Lung (tissue), 12 donors: ENCODE results near the gene SKP1. TPM values are rescaled to one million over a fixed set of nuclear protein-coding genes. Genes with fewer than 3 reads are reported as not detected.

Experiments
- ATAC-seq: fragments of 200-7000 bp; cut with Tn5 transposase; one replicate; pipeline ENCODE4 v1.9.1; 2020; ENCODE audit warnings: moderate number of reproducible peaks; ENCODE audit not compliant: insufficient read depth, low FRiP score
- DNase-seq, 3 donors: peaks; one replicate each; pipeline ENCODE4 v3.0.0-alpha.2; 2013 to 2017
- H3K27ac ChIP-seq, 2 donors: one replicate each; pipeline ENCODE4 v1.5.1; 2013; ENCODE audit warnings: mild to moderate bottlenecking in 2 of 2, moderate library complexity in 2 of 2, control low read depth in 1 of 2, inconsistent platforms in 1 of 2, low read depth in 1 of 2, low read length in 1 of 2
- H3K27me3 ChIP-seq, 3 donors: one replicate each; pipeline ENCODE4 v1.5.1; 2013; ENCODE audit warnings: low read length in 2 of 3; ENCODE audit not compliant: control insufficient read depth in 3 of 3, insufficient read depth in 3 of 3
- H3K36me3 ChIP-seq, 4 donors: one replicate each; pipeline ENCODE4 v1.5.1; 2013; ENCODE audit warnings: low read length in 4 of 4, mild to moderate bottlenecking in 1 of 4, moderate library complexity in 1 of 4; ENCODE audit not compliant: control insufficient read depth in 4 of 4, insufficient read depth in 4 of 4
- H3K4me1 ChIP-seq, 5 donors: one replicate each; pipeline ENCODE4 v1.5.1; 2013; ENCODE audit warnings: low read length in 5 of 5, mild to moderate bottlenecking in 2 of 5, moderate library complexity in 1 of 5; ENCODE audit not compliant: control insufficient read depth in 5 of 5, insufficient read depth in 5 of 5
- H3K4me3 ChIP-seq: one replicate; pipeline ENCODE4 v1.5.1; 2013; ENCODE audit warnings: mild to moderate bottlenecking, control low read depth, moderate library complexity
- H3K9ac ChIP-seq, 2 donors: one replicate each; pipeline ENCODE4 v1.5.1; 2013; ENCODE audit warnings: low read length in 2 of 2, control low read depth in 1 of 2; ENCODE audit not compliant: insufficient read depth in 1 of 2
- H3K9me3 ChIP-seq, 4 donors: one replicate each; pipeline ENCODE4 v1.5.1; 2013; ENCODE audit warnings: low read length in 3 of 4, mild to moderate bottlenecking in 1 of 4, moderate library complexity in 1 of 4; ENCODE audit not compliant: control insufficient read depth in 4 of 4, insufficient read depth in 3 of 4
- WGBS, 2 donors: extraction: QIAGEN DNeasy Blood & Tissue Kit; methylation state at CpG; one replicate each; pipeline ENCODE4 v1.1.7; 2013; 5-methylcytosine and 5-hydroxymethylcytosine counted together
- polyA plus RNA-seq, 2 donors: library from polyadenylated mRNA; stranded (reverse); fragments of 200-250 nt; gene quantifications; one replicate each; pipeline ENCODE4 v1.2.1, GENCODE V29; 2013
- total RNA-seq, 2 donors: library from RNA; depleted of rRNA in 1 of 2; stranded (reverse); fragments of >200 nt in 1 of 2; gene quantifications; one replicate each; pipeline ENCODE4 v1.2.1, GENCODE V29; 2014 to 2021
- TF ChIP-seq, protein P1 (sequence below): IDR thresholded peaks from 2 replicates; pipeline ENCODE4 v1.5.1; 2012; ENCODE audit warnings: mild to moderate bottlenecking; ENCODE audit errors: control extremely low read depth, extremely low read depth
- donor health status: control.
- donor health status: control.
- donor health status: Bipolar disorder and iron deficiency.
- donor health status: healthy.
- donor health status: DM: yes; HTN: yes; CAD: no.

The SKP1 gene
- total and polyA plus RNA-seq, 4 donors: 149 to 551 (median 283) TPM

DNA sequence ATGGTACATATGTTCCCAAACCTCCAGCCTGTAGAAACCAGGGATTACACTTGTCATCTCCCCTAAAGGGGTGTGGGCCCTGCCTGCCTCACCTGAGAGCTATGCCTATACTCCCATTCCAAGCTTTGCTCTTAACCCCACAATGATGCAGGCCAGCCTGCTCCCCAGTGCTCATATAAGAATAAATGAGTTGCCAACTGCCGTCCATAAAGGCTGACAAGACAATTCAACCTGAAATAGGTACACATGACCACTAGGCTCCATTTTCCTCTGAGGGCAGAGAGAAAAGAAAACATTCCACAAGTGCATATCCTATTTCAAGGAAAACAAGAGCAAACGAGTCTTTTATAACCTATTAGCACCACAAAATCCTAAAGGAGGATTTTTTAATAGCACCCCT lies 28.4 kb downstream of the SKP1 start:
- 67 to 86% methylated on average over 2 of the region's 2 CpGs for WGBS, 2 donors
- Histone ChIP-seq H3K9me3 (no peaks in the 10 kb centered on the region), H3K4me3 (no peak overlapping the region), H3K36me3 (peaks cover 24 to 53% (median 41%) of the 10 kb centered on the region in 4 donors), H3K27me3 (no peaks in the 10 kb centered on the region), H3K4me1 (peaks cover 7 to 37% (median 17%) of the 10 kb centered on the region in 5 donors), H3K9ac (no peak overlapping the region), H3K27ac (no peak overlapping the region)
- TF ChIP-seq, protein P1, sequence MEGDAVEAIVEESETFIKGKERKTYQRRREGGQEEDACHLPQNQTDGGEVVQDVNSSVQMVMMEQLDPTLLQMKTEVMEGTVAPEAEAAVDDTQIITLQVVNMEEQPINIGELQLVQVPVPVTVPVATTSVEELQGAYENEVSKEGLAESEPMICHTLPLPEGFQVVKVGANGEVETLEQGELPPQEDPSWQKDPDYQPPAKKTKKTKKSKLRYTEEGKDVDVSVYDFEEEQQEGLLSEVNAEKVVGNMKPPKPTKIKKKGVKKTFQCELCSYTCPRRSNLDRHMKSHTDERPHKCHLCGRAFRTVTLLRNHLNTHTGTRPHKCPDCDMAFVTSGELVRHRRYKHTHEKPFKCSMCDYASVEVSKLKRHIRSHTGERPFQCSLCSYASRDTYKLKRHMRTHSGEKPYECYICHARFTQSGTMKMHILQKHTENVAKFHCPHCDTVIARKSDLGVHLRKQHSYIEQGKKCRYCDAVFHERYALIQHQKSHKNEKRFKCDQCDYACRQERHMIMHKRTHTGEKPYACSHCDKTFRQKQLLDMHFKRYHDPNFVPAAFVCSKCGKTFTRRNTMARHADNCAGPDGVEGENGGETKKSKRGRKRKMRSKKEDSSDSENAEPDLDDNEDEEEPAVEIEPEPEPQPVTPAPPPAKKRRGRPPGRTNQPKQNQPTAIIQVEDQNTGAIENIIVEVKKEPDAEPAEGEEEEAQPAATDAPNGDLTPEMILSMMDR: no peak
- DNase-seq: no peak
- ATAC-seq: no peak

DNA sequence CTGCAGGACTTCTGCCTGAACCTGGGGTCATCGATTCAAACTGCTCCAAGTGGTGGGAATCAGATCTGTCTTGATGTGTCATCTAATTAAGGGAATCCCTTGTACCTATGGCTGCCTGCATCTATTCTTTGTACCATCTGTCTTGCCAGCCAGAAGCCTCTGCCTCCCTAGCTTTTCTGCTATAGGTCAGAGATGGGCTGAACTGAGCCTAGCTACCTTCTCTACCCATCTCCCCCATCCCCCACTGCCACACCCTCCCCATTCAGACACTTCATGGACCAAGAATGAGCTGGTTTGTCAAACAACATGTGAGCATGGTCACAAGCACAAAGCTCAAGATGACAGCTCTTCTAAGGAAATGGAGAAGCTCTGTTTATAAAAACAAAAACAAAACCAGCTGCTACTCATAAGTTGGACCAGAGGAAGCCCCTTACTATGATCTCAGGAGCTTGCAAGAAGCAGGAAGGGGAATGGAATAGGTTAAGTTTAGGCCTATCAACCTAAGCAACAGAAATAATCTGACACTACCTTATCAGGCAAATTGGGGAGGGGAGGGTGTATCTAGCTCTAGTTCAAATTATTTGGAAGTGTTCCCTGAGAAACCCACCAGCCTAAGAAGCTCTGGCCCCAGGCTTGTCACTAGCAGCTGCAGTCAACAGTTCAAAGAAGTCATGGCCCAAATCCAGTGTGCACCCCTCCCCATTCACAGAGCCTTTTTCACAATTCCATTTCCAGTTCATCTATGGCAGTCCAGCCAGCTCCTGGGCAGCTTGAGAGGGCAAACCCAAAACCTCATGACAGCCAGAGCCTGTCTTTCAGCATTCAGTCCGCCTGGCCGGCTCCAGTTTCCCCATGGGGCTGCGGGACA lies 29.9 kb downstream of the SKP1 start:
- no peak overlapping the region for H3K27ac ChIP-seq
- no peaks in the 10 kb centered on the region for H3K9me3 ChIP-seq
- no peak overlapping the region for H3K9ac ChIP-seq
- ATAC-seq (no peak), DNase-seq (peak; percentile 51 to 86 (median 83))
- 86 to 94% methylated on average over 4 of the region's 4 CpGs for WGBS, 2 donors
- H3K4me3 ChIP-seq: no peak overlapping the region
- H3K36me3 ChIP-seq: peaks cover 23 to 48% (median 39%) of the 10 kb centered on the region in 4 donors
- peaks cover 7 to 37% (median 15%) of the 10 kb centered on the region in 5 donors for H3K4me1 ChIP-seq
- H3K27me3 ChIP-seq: no peaks in the 10 kb centered on the region
- TF ChIP-seq, protein P1: no peak

DNA sequence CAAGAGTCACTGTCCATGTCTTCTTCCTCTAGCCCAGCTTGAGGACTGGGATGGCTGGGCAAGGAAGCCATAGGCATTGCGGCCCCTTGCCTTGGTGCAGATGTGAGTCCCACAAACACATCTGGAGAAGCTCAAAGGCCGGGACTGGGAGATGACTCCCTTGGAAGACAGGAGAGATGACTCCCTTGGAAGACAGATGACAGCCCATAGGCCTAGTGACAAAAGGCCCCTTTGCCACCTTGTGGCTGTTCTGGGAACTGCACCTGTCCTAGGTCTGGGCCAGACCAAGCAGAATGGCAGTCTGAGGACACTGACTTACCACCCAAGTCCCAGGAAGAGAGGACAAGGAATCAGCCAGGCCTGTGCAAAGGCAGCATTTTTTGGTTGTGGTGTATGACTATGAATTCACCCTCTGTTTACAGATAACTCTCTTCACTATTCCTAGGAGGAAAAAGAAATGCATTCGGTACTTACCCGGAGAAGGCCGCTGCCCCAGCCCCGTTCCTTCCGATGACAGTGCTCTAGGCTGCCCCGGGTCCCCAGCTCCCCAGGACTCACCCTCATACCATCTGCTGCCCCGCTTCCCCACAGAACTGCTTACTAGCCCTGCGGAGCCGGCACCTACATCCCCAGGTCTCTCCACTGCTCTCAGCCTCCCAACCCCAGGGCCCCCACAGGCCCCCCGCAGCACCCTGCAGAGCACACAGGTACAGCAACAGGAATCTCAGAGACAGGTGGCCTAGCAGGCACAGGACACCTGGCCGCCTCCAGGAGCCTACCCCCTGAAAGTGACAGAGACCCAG lies 30.8 kb downstream of the SKP1 start:
- Histone ChIP-seq H3K4me3 (no peak overlapping the region), H3K27ac (no peak overlapping the region), H3K36me3 (peaks cover 15 to 51% (median 35%) of the 10 kb centered on the region in 4 donors), H3K4me1 (peaks cover 5 to 37% (median 8%) of the 10 kb centered on the region in 5 donors), H3K27me3 (no peaks in the 10 kb centered on the region), H3K9ac (no peak overlapping the region), H3K9me3 (no peaks in the 10 kb centered on the region)
- TF ChIP-seq, protein P1: peak; percentile 88
- WGBS, 2 donors: 88 to 89% methylated on average over 13 of the region's 13 CpGs
- peak; percentile 79 for ATAC-seq
- DNase-seq: peak; percentile 69 to 75 (median 74)
